Activated CD4-positive, CD25-positive, alpha-beta regulatory T cell treated with anti-CD3 and anti-CD28 coated beads, Interleukin-2, amount 50 U/mL, for 72 hours (primary cell): Measurements from ENCODE around the gene DISC1.
"Not testable (repeated sequence)": the region's sequence is repeated elsewhere in the genome, so short reads cannot be mapped to it uniquely, and the experiment has no call there.

Source experiments
- DNase-seq: peaks from one replicate; pipeline ENCODE4 v3.0.0; 2021

The DISC1 gene

DNA sequence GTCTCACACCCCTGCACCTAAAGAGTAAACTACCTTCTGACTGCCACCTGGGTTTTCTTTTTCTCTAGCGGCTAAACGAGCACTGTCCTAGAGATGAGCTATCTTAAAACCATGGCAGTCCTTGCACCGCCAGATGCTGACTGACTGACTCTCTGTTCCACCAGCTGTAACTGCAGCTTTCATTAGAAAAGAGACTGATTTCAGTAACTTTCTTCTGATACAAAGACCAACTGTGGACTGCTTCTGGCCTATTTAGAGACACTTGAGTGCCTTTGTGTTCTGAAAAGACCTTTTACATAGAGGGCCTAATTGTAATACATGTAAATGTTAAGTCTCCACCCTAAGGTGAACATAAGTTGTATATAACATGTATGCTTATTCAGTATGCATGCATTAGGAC is 152.5 kb downstream of the DISC1 start:
- no peak for DNase-seq

GRCh38 chr1:231781892-231782291 is 155.3 kb downstream of the DISC1 start:
- DNase-seq = no peak

DNA sequence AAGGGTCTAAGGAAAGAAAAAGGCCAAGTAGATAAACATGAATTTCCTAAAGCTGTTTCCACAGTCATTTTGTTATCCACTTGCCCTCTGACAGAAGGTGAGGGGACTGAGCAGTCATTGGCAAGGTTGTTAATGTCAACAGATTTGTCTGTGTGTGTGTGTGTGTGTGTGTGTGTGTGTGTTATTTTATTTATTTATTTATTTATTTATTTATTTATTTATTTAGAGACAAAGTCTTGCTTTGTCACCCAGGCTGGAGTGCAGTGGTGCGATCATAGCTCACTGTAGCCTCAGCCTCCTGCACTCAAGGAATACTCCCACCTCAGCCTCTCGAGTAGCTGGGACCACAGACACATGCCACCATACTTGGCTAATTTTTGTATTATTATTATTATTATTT is 158.5 kb downstream of the DISC1 start:
- DNase-seq = not testable (repeated sequence)

GRCh38 chr1:231786126-231786525 is 159.5 kb downstream of the DISC1 start:
- no peak for DNase-seq

DNA sequence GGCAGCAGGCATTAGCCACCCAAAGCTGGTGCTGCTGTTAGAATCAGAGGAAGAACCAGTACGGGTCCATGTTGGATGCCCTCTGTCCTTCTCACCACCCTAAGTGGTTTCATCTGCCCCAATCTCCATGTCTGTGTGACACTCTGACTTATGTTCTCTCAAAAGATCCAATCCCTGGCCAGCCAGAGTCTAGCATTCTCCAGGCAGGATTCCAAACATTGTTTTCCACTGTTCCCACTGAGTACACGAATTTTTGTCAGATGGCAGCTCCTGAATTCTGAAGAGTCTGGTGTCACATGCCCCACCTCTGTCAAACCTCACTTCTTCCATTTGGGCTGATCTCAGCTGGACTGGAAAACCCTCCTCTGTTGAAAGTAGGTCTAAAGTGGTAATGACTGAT is 166.0 kb downstream of the DISC1 start:
- no peak for DNase-seq

DNA sequence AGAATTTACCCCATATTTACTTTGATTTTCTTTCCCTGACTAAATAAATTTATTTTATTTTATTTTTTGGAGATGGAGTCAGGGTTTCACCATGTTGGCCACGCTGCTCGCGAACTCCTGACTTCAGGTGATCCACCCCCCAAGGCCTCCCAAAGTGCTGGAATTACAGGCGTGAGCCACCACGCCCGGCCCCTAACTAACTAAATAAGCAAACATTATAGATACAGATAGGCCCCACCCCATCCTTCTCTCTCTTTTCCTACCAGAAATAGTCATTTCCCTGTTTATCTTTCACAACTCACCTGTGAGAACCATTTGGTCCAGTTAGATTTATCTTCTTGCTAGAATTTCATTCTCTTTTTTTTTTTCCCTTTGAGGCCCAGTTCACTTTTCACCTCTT is 167.3 kb downstream of the DISC1 start:
- DNase-seq = no peak

DNA sequence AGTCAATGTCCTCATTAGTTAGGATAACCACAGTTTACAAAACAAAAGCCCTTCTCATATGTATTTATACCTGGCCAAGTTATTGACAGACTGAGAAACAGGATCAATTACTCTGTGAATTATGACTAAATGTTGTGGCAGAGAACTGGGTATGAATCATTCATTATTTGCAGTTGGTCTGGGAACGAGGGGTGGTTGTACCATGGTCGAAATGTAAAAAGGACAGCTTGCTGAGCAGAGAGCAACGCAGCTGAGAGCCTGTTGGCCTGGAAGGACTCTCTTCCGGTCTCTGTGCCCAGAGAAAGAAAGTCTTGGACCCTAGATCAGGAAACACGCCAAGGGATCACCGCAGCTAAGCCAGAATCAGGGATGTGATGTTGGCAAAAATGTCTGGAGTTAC is 169.6 kb downstream of the DISC1 start:
- DNase-seq = no peak

GRCh38 chr1:231799363-231799986 is 172.9 kb downstream of the DISC1 start:
- DNase-seq = no peak

DNA sequence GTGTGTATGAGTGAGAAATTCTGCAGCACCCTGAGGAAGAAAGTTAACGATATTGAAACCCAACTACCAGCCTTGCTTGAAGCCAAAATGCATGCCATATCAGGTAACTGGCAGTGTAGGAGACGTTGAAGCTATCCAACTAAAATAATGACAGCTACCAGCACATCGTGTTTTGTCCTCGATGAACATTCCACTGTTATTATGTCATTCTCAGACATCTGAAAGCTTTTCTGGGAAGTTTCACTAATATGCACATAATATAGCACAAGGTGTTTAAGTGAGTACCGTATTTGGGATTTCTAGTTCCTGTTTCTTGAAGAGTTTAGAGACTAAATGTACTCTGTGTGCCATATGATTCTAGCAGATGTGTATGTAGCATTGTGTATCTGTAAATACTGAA is 173.5 kb downstream of the DISC1 start:
- DNase-seq = no peak

DNA sequence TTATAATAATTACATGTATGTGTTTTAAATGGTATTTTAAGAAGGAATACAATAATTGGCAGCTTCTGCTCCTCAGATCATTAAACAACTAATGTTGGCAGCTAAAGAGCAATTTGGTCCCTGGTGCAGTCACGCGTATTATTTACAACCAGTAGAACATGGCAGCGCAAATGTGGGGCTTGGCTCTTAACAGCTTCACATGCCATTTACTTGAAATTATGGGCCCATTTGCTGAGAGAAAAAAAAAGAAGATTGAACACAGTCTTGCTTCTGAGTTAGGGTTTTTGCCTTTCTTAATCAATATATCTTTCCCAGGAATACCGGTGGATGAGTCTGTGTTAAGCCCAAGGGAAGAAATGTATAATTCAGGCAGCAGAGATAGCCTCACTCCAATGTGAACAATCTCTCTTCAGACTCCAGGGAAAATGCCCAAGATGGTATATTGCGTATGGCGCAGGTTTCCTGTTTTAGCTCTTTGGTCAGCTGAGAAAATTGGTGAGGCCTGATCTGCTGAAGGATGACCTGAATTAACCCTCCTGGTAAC is 174.5 kb downstream of the DISC1 start:
- no peak for DNase-seq

GRCh38 chr1:231803353-231803752 is 176.8 kb downstream of the DISC1 start:
- DNase-seq = no peak

DNA sequence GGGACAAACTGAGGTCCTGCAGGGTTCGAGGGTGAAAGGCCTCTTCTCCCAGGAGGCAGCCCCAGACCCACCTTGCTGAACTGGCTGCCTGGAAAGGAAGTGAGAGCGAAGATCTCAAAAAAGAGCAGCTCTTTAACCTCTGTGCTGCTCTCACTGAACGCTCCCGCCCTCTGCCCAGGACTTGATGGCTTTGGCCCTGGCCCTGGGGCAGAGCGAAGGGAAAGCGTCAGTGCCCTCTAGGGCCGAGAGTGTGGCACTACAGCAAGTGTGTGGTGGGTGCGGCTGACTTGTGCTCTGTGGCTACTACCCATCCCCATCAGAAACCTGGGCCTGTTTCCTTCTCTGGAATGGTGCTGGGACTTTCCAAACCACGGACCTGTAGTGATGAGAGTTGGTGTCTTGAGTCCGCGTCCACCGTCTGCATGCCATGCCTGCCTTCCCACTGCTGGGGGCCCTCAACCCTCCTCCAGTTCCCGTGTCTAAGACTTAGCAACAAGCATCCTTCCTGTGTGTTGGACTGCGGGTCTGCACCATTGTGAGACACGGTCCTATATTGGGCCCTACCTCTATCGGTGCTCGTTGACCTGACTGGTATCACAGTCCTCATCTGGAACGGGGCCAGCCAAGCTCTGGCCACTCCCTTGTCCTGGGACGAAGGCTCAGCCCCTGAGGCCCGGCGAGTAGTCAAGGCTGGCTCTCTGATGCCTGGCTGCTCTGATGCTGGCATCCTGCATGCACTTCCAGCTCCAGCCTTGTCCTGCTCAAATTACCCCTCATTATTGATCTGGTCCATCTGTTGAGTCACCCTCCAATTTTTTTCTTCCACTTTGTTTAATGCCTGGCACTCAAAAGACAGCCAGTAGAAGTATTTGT is 180.3 kb downstream of the DISC1 start:
- DNase-seq = no peak

- no peak for DNase-seq
Observed at GRCh38 chr1:231807541-231807940, 181.0 kb downstream of the DISC1 start.

DNA sequence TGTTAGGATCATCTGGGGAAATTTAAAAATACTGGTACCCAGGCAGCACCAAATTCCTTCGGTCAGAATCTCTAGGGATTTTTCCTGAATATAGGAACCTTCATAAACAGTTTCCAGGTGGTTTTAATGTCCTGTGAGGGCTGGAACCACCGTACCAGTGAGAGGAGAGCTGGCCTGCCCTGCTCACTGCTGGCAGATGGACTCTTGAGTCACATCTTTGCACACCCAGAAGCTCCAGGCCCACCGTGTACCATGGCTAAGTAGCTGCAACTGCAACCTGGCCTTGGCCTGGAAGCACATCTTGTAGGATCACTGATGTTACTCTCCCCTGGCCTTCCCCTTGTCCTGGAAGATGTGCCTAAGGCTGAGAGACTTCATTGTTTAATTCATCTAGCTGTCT is 181.5 kb downstream of the DISC1 start:
- no peak for DNase-seq

DNA sequence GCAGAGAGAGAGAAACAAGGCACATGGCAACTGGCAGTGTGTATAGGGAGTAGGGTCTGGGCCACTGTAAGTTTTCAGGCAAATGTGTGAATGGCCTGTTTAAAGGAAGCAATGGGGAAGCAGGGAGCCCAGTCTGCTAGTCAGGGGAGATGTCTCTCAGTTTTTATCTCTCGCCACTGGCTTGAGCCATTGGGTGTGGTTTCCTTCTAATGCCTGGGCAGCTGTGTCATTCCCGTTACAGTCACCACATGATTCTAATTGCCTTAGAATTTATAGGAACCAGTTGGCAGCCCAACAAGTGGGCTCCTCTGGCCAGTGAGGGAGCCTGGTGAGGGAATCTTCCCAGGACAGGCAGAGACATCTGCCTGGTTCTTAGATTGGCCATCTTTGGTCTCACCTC is 182.4 kb downstream of the DISC1 start:
- no peak for DNase-seq

DNA sequence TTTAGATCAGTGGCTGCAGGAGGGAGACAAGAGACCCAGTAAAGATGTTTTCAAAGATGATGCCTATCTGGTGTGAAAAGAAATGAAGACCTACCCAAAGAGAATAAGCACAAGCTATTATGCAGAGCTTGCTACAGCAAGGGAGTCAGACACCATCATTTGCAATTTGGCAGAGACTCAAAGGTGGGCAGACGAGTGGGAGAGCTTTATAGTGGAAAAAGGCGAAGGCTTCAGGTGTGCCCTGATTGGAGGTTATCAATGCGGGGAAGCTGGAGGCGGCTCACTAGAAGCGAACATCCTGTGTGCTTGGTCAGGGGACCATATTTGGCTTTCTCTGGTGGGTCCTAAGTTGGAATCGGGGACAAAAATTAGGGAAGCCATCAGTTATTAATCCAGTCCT is 183.8 kb downstream of the DISC1 start:
- no peak for DNase-seq

- DNase-seq = no peak
Observed at GRCh38 chr1:231814021-231814420, 187.4 kb downstream of the DISC1 start.

GRCh38 chr1:231814521-231814920 is 187.9 kb downstream of the DISC1 start:
- no peak for DNase-seq

DNA sequence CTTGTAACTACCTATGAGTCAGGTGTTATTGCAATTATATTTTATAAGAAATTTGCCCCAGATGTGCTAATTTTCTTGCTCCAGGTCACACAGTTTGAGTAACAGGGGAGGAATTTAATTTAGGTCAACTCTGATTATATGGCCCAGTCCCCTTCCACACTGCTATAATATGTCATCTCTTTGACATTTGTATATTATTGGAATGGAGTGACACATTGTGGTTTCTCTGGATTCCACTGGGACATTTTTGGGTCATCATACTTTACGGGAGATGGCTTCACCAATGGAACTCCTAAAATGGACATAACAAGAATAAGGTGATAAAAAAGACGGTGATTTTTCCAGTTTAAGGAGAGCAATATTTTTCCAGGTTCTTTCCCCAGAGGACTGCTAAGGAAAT is 191.2 kb downstream of the DISC1 start:
- no peak for DNase-seq

- no peak for DNase-seq
Observed at GRCh38 chr1:231818337-231818736, 191.7 kb downstream of the DISC1 start.

DNA sequence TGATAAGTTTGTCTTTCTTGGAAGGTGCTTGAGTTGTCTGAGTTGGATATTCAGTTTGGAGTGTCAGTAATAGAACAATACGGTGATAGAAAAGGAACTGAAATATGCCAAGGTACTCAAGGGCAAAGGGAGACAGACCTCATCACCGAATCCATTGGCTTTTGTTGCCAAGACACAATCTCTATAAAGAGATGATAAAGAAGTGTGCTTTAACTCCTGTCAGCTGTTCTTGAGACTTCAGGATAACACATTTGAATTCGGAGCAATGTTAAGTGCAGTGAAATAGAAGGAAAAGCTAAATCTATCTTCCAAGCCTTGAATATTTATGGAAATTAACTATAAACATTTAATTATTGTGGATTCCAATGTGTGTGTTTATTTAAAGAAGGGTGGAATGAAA is 194.7 kb downstream of the DISC1 start:
- DNase-seq = no peak

- no peak for DNase-seq
Observed at GRCh38 chr1:231822041-231822440, 195.5 kb downstream of the DISC1 start.

- no peak for DNase-seq
Observed at GRCh38 chr1:231826566-231826965, 200.0 kb downstream of the DISC1 start.

GRCh38 chr1:231827337-231828105 is 200.9 kb downstream of the DISC1 start:
- DNase-seq = no peak
